Measurements from ENCODE around the gene ARSJ.

The ARSJ gene

GRCh38 chr4:114019969-114020358 lies 40.5 kb upstream of the ARSJ start:
- no peak overlapping the region for H3K4me3 ChIP-seq (ENCODE audit: insufficient read depth, low read length, poor library complexity, severe bottlenecking)
- H3K27ac ChIP-seq (ENCODE audit: low read depth, low read length): no peak overlapping the region
- H3K79me2 ChIP-seq (ENCODE audit: insufficient read depth, low read length): no peaks in the 10 kb centered on the region
- H3K4me2 ChIP-seq (ENCODE audit: low read depth, low read length, poor library complexity, severe bottlenecking): no peak overlapping the region
- no peak overlapping the region for H3K9ac ChIP-seq (ENCODE audit: low read length)
- H3K27me3 ChIP-seq (ENCODE audit: low read length): no peaks in the 10 kb centered on the region
- no peaks in the 10 kb centered on the region for H4K20me1 ChIP-seq (ENCODE audit: low read depth, low read length)
- H2AFZ ChIP-seq (ENCODE audit: low read depth, low read length, severe bottlenecking): no peak overlapping the region
- no peaks in the 10 kb centered on the region for H3K36me3 ChIP-seq (ENCODE audit: low read length)
- no peaks in the 10 kb centered on the region for H3F3A ChIP-seq (ENCODE audit: insufficient read depth)
- no peaks in the 10 kb centered on the region for H3K9me2 ChIP-seq (replicated peaks; ENCODE audit: insufficient read depth, low read length)
- H3K9me3 ChIP-seq (ENCODE audit: insufficient read depth, low read length): no peaks in the 10 kb centered on the region
- TF ChIP-seq CTCF (IDR thresholded peaks at IDR 0.05; ENCODE audit: insufficient read depth, low read length, poor library complexity, severe bottlenecking): no peak
- TF ChIP-seq EZH2phosphoT487 (conservative IDR thresholded peaks at IDR 0.05; ENCODE audit: low read length): no peak

GRCh38 chr4:114019276-114019968 lies 40.0 kb upstream of the ARSJ start:
- TF ChIP-seq CTCF (IDR thresholded peaks at IDR 0.05; ENCODE audit: insufficient read depth, low read length, poor library complexity, severe bottlenecking) (no peak), EZH2phosphoT487 (conservative IDR thresholded peaks at IDR 0.05; ENCODE audit: low read length) (no peak)
- Histone ChIP-seq H3K27ac (ENCODE audit: low read depth, low read length) (no peak overlapping the region), H3K27me3 (ENCODE audit: low read length) (no peaks in the 10 kb centered on the region), H3F3A (ENCODE audit: insufficient read depth) (no peaks in the 10 kb centered on the region), H4K20me1 (ENCODE audit: low read depth, low read length) (no peaks in the 10 kb centered on the region), H3K4me3 (ENCODE audit: insufficient read depth, low read length, poor library complexity, severe bottlenecking) (no peak overlapping the region), H2AFZ (ENCODE audit: low read depth, low read length, severe bottlenecking) (no peak overlapping the region), H3K4me2 (ENCODE audit: low read depth, low read length, poor library complexity, severe bottlenecking) (no peak overlapping the region), H3K9ac (ENCODE audit: low read length) (no peak overlapping the region), H3K9me2 (replicated peaks; ENCODE audit: insufficient read depth, low read length) (no peaks in the 10 kb centered on the region), H3K9me3 (ENCODE audit: insufficient read depth, low read length) (no peaks in the 10 kb centered on the region), H3K79me2 (ENCODE audit: insufficient read depth, low read length) (no peaks in the 10 kb centered on the region), H3K36me3 (ENCODE audit: low read length) (no peaks in the 10 kb centered on the region)

GRCh38 chr4:114017120-114017917 lies 37.9 kb upstream of the ARSJ start:
- Histone ChIP-seq H3K9me2 (replicated peaks; ENCODE audit: insufficient read depth, low read length) (no peaks in the 10 kb centered on the region), H3F3A (ENCODE audit: insufficient read depth) (no peaks in the 10 kb centered on the region), H3K4me3 (ENCODE audit: insufficient read depth, low read length, poor library complexity, severe bottlenecking) (no peak overlapping the region), H3K9ac (ENCODE audit: low read length) (no peak overlapping the region), H3K27ac (ENCODE audit: low read depth, low read length) (no peak overlapping the region), H4K20me1 (ENCODE audit: low read depth, low read length) (no peaks in the 10 kb centered on the region), H3K4me2 (ENCODE audit: low read depth, low read length, poor library complexity, severe bottlenecking) (no peak overlapping the region), H3K27me3 (ENCODE audit: low read length) (no peaks in the 10 kb centered on the region), H3K9me3 (ENCODE audit: insufficient read depth, low read length) (no peaks in the 10 kb centered on the region), H3K36me3 (ENCODE audit: low read length) (no peaks in the 10 kb centered on the region), H3K79me2 (ENCODE audit: insufficient read depth, low read length) (no peaks in the 10 kb centered on the region), H2AFZ (ENCODE audit: low read depth, low read length, severe bottlenecking) (no peak overlapping the region)
- TF ChIP-seq CTCF (IDR thresholded peaks at IDR 0.05; ENCODE audit: insufficient read depth, low read length, poor library complexity, severe bottlenecking) (no peak), EZH2phosphoT487 (conservative IDR thresholded peaks at IDR 0.05; ENCODE audit: low read length) (no peak)
